SK-N-MC (cell line): ENCODE measurements around the gene MCF2L.

Experiments used
- EZH2 ChIP-seq: fragments of 200-600 bp; sonication (generic); IDR thresholded peaks from one replicate; pipeline ENCODE4 v1.6.1; 2017; ENCODE audit warnings: antibody characterized with exemption
- FOXP2 ChIP-seq: optimal IDR thresholded peaks from 2 replicates; pipeline ENCODE3; 2011; ENCODE audit warnings: mild to moderate bottlenecking, moderate library complexity; ENCODE audit not compliant: insufficient read depth; ENCODE audit errors: extremely low read length, control extremely low read depth
- POLR2AphosphoS5 ChIP-seq: IDR thresholded peaks from 2 replicates; pipeline ENCODE4 v1.6.1; 2012; ENCODE audit warnings: mild to moderate bottlenecking, low read depth, low read length, borderline replicate concordance

DNA sequence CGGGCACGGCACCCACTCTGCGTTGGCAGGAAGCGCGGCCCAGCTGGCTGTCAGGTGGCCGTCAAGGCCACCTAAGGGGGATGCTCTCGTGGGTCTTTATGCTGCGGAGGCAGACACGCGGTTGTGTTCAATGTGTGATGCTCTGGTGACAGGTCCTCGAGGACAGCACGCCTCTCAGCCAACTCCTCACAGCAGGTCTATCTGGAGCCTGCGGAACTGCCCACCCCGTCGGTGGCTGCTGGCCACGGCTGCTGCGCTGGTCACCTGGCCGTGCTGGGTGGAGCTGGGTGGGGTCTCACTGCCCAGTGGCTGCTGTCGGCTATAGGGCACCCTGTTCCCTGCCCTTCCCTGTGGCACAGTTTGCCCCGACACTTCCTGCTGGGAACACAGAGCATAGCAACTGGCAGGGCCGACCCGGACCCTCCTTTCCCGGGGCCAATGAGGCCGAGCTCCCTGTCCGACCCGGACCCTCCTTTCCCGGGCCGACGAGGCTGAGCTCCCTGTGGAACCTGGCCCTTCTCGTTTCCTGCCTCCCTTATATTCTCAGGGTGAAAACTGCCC lies 122.3 kb downstream of the MCF2L start:
- TF ChIP-seq POLR2AphosphoS5 (no peak), EZH2 (no peak), FOXP2 (no peak)
